CD14-positive monocyte (primary cell): Measurements from ENCODE around the gene TUBGCP3. TPM values are rescaled to one million over a fixed set of nuclear protein-coding genes. Genes with fewer than 3 reads are reported as not detected.

Experiments
- DNase-seq, 3 donors: peaks; one replicate each; pipeline ENCODE4 v3.0.0-alpha.2; 2011 to 2022
- H2AFZ ChIP-seq: 2 replicates; pipeline ENCODE4 v1.6.0; 2012; ENCODE audit warnings: mild to moderate bottlenecking, low read depth, low read length, inconsistent platforms; ENCODE audit not compliant: insufficient read depth, poor library complexity, severe bottlenecking
- H3K27ac ChIP-seq, 2 donors: 1 replicate in 1 of 2; 2 replicates in 1 of 2; pipeline ENCODE4 v1.5.1; 2012 to 2013; ENCODE audit warnings: low read length in 2 of 2, control low read depth in 1 of 2, inconsistent platforms in 1 of 2, low read depth in 1 of 2, mild to moderate bottlenecking in 1 of 2
- H3K27me3 ChIP-seq, 2 donors: one replicate each; pipeline versions ENCODE4 v1.6.0 to v1.6.1; 2011 to 2013; ENCODE audit warnings: low read length in 2 of 2; ENCODE audit not compliant: control insufficient read depth in 2 of 2, insufficient read depth in 2 of 2
- H3K36me3 ChIP-seq, 2 donors: replicated peaks in 1 of 2; 1 replicate in 1 of 2; 2 replicates in 1 of 2; pipeline versions ENCODE4 v1.5.1 to v1.6.1; 2012 to 2013; ENCODE audit warnings: low read length in 2 of 2, control low read depth in 1 of 2, inconsistent platforms in 1 of 2, mild to moderate bottlenecking in 1 of 2; ENCODE audit not compliant: insufficient read depth in 2 of 2, control insufficient read depth in 1 of 2
- H3K4me1 ChIP-seq, 2 donors: 1 replicate in 1 of 2; 2 replicates in 1 of 2; pipeline versions ENCODE4 v1.5.1 to v1.6.1; 2012 to 2013; ENCODE audit warnings: low read length in 2 of 2, control low read depth in 1 of 2, inconsistent platforms in 1 of 2, mild to moderate bottlenecking in 1 of 2, moderate library complexity in 1 of 2; ENCODE audit not compliant: insufficient read depth in 2 of 2, control insufficient read depth in 1 of 2
- H3K4me2 ChIP-seq: replicated peaks from 2 replicates; pipeline ENCODE3; 2012; ENCODE audit warnings: low read length, moderate library complexity, mild to moderate bottlenecking; ENCODE audit not compliant: poor library complexity, severe bottlenecking; ENCODE audit errors: extremely low read depth
- H3K4me3 ChIP-seq, 3 experiments: fragments of 200-600 bp in 1 of 3; sonication (generic) in 1 of 3; replicated peaks in 1 of 3; 1 replicate in 2 of 3; 2 replicates in 1 of 3; pipeline ENCODE4 v1.5.1; 2011 to 2013; ENCODE audit warnings: low read length in 3 of 3, mild to moderate bottlenecking in 3 of 3, control low read depth in 2 of 3, low read depth in 2 of 3, inconsistent platforms in 1 of 3, moderate library complexity in 1 of 3
- H3K79me2 ChIP-seq: 2 replicates; pipeline ENCODE4 v1.6.0; 2012; ENCODE audit warnings: mild to moderate bottlenecking, control low read depth, inconsistent platforms, low read length, moderate library complexity; ENCODE audit not compliant: insufficient read depth
- H3K9ac ChIP-seq: 2 replicates; pipeline ENCODE4 v1.6.0; 2017; ENCODE audit warnings: low read length, mild to moderate bottlenecking; ENCODE audit not compliant: insufficient read depth, poor library complexity, severe bottlenecking
- H3K9me3 ChIP-seq, 2 donors: replicated peaks in 1 of 2; 1 replicate in 1 of 2; 2 replicates in 1 of 2; pipeline versions ENCODE4 v1.5.1 to v1.6.1; 2012 to 2013; ENCODE audit warnings: low read length in 2 of 2, control low read depth in 1 of 2; ENCODE audit not compliant: control insufficient read depth in 1 of 2, insufficient read depth in 1 of 2
- H4K20me1 ChIP-seq: 2 replicates; pipeline ENCODE4 v1.6.0; 2012; ENCODE audit warnings: mild to moderate bottlenecking, low read length, control low read depth, moderate library complexity; ENCODE audit not compliant: insufficient read depth
- H3K27ac Mint-ChIP-seq, 7 donors: one replicate each; pipeline ENCODE4 v1.8.0; 2020; ENCODE audit warnings: mild to moderate bottlenecking in 7 of 7, mixed read lengths in 7 of 7, moderate library complexity in 6 of 7, inconsistent platforms in 2 of 7
- H3K27me3 Mint-ChIP-seq, 3 donors: one replicate each; pipeline ENCODE4 v1.8.0; 2021 to 2022; ENCODE audit warnings: low read depth in 3 of 3, mild to moderate bottlenecking in 3 of 3, mixed read lengths in 3 of 3, moderate library complexity in 3 of 3, inconsistent platforms in 1 of 3
- H3K36me3 Mint-ChIP-seq, 2 donors: one replicate each; pipeline ENCODE4 v1.8.0; 2020; ENCODE audit warnings: mixed read lengths in 2 of 2, inconsistent platforms in 1 of 2, mild to moderate bottlenecking in 1 of 2
- H3K4me1 Mint-ChIP-seq: one replicate; pipeline ENCODE4 v1.8.0; 2020; ENCODE audit warnings: mild to moderate bottlenecking, mixed read lengths
- H3K4me3 Mint-ChIP-seq, 2 donors: one replicate each; pipeline ENCODE4 v1.8.0; 2020; ENCODE audit warnings: mild to moderate bottlenecking in 2 of 2, mixed read lengths in 2 of 2, moderate library complexity in 1 of 2
- H3K9me3 Mint-ChIP-seq, 7 donors: one replicate each; pipeline ENCODE4 v1.8.0; 2020 to 2022; ENCODE audit warnings: mixed read lengths in 7 of 7, mild to moderate bottlenecking in 6 of 7, moderate library complexity in 6 of 7, inconsistent platforms in 2 of 7
- WGBS: methylation state at CpG from one replicate; pipeline ENCODE4 v1.1.5; 2013; ENCODE audit warnings: missing lambda C conversion rate; ENCODE audit not compliant: insufficient coverage; 5-methylcytosine and 5-hydroxymethylcytosine counted together
- intact Hi-C, 2 donors: fragments of 100-400 bp; cut with micrococcal nuclease; formaldehyde crosslinking; loops; one replicate each; pipeline versions ENCODE4 v1.15.0 to v1.15.1; 2023
- polyA plus RNA-seq, 3 donors: library from polyadenylated mRNA; depleted of rRNA in 1 of 3; unstranded in 2 of 3; stranded (reverse) in 1 of 3; fragments of 300-500 nt in 2 of 3; fragments of >200 nt in 1 of 3; fragmentation: Illumina TruSeq in 2 of 3; gene quantifications; 1 replicate in 2 of 3; 2 replicates in 1 of 3; pipeline ENCODE4 v1.2.3, GENCODE V29; 2012 to 2021
- TF ChIP-seq, protein P1 (sequence below): fragments of 200-600 bp; IDR thresholded peaks from one replicate; pipeline ENCODE4 v1.8.0; 2022; ENCODE audit warnings: antibody characterized with exemption, mild to moderate bottlenecking

TUBGCP3 gene
- polyA plus RNA-seq, 3 donors, result 25.4 to 47.1 (median 34.1) TPM

DNA sequence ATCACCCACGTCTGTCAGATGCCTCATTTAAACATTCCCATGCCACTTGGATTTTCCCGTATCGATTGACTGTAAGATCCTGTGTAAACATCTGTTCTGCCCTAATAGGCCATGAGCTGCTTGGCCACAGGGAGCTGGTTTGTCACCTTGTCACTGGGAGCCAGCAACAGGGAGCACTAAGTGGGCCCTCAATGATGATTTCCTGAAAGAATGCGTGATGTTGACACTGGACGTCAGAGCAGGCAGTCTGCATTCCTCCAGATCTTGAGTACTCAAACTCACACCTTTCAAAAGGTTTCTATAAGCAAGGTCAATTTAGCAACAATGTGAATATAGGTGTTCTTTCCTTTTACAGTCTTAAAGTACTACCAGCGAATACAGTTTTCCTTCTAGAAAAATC, 78.8 kb downstream of the TUBGCP3 start:
- Histone ChIP-seq H3K4me1 (no peaks in the 10 kb centered on the region), H3K36me3 (peaks cover 86 to 98% of the 10 kb centered on the region in 2 donors), H3K9me3 (no peaks in the 10 kb centered on the region), H3K4me2 (no peak overlapping the region), H3K79me2 (no peaks in the 10 kb centered on the region), H4K20me1 (no peaks in the 10 kb centered on the region), H3K27me3 (no peaks in the 10 kb centered on the region), H3K4me3 (no peak overlapping the region), H2AFZ (no peak overlapping the region), H3K27ac (no peak overlapping the region), H3K9ac (no peak overlapping the region)
- intact Hi-C loops, result no loop called here
- peaks cover 85 to 91% of the 10 kb centered on the region in 2 donors for H3K36me3 Mint-ChIP-seq
- no peaks in the 10 kb centered on the region for H3K27me3 Mint-ChIP-seq
- no peaks in the 10 kb centered on the region for H3K9me3 Mint-ChIP-seq
- DNase-seq, result no peak
- peak overlapping the region in 1 of 7 donors; percentile 32 for H3K27ac Mint-ChIP-seq
- no peak overlapping the region for H3K4me3 Mint-ChIP-seq
- no peaks in the 10 kb centered on the region for H3K4me1 Mint-ChIP-seq
- TF ChIP-seq, protein P1, sequence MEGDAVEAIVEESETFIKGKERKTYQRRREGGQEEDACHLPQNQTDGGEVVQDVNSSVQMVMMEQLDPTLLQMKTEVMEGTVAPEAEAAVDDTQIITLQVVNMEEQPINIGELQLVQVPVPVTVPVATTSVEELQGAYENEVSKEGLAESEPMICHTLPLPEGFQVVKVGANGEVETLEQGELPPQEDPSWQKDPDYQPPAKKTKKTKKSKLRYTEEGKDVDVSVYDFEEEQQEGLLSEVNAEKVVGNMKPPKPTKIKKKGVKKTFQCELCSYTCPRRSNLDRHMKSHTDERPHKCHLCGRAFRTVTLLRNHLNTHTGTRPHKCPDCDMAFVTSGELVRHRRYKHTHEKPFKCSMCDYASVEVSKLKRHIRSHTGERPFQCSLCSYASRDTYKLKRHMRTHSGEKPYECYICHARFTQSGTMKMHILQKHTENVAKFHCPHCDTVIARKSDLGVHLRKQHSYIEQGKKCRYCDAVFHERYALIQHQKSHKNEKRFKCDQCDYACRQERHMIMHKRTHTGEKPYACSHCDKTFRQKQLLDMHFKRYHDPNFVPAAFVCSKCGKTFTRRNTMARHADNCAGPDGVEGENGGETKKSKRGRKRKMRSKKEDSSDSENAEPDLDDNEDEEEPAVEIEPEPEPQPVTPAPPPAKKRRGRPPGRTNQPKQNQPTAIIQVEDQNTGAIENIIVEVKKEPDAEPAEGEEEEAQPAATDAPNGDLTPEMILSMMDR, result no peak
- WGBS, result 97% methylated on average over 3 of the region's 6 CpGs

DNA sequence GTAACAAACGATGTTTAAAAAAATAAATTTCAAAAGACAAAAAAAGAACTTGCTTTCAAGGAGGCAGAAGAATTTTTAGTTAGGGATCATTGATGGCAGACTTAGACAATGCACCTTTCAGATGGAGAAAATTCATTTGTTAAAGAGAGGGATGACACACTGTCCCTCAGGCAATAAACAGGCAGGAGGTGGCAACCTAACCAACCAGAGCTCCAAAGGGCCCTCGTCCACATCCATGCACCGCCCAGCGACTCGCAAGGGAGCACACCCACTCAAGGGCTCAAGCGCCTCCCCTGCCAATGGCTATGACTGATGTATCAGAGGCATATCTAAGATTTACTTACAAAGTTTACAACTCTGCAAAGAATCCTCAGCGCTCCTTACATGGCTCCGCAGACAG, 81.9 kb downstream of the TUBGCP3 start:
- DNase-seq, result no peak
- 94% methylated on average over 3 of the region's 8 CpGs for WGBS
- H3K36me3 Mint-ChIP-seq, result peaks cover 87 to 98% of the 10 kb centered on the region in 2 donors
- H3K4me3 Mint-ChIP-seq, result no peak overlapping the region
- H3K4me2 ChIP-seq, result no peak overlapping the region
- H3K27me3 Mint-ChIP-seq, result peaks cover 0 to 2% (median 0%) of the 10 kb centered on the region in 3 donors
- H2AFZ ChIP-seq, result no peak overlapping the region
- H3K4me1 ChIP-seq, result no peaks in the 10 kb centered on the region
- no peaks in the 10 kb centered on the region for H4K20me1 ChIP-seq
- no peak overlapping the region for H3K27ac ChIP-seq
- no peaks in the 10 kb centered on the region for H3K79me2 ChIP-seq
- TF ChIP-seq, protein P1, result no peak
- no peak overlapping the region for H3K9ac ChIP-seq
- no peak overlapping the region for H3K4me3 ChIP-seq
- peak overlapping the region in 2 of 7 donors; percentile 26 to 54 for H3K27ac Mint-ChIP-seq
- peaks cover 0 to 3% (median 0%) of the 10 kb centered on the region in 7 donors for H3K9me3 Mint-ChIP-seq
- no peaks in the 10 kb centered on the region for H3K27me3 ChIP-seq
- no peaks in the 10 kb centered on the region for H3K4me1 Mint-ChIP-seq
- H3K9me3 ChIP-seq, result no peaks in the 10 kb centered on the region
- peaks cover 86 to 99% of the 10 kb centered on the region in 2 donors for H3K36me3 ChIP-seq
- intact Hi-C loops, result no loop called here
